Stimulated activated naive CD8-positive, alpha-beta T cell treated with anti-CD3 and anti-CD28 coated beads, Interleukin-15, Interleukin-2, amounts not matched to agents 100 U/mL and 50 U/mL, for 24 hours (primary cell): ENCODE measurements around the gene REM1.
"Not testable (repeated sequence)": the region's sequence is repeated elsewhere in the genome, so short reads cannot be mapped to it uniquely, and the experiment has no call there.

Experiments used
- ATAC-seq: fragments of 150-1000 bp; cut with Tn5 transposase; one replicate; pipeline ENCODE4 v1.10.0; 2021
- DNase-seq: peaks from one replicate; pipeline ENCODE4 v3.0.0; 2021

The REM1 gene

GRCh38 chr20:31485450-31486339, 10.6 kb downstream of the REM1 start:
- ATAC-seq: peak; percentile 40
- DNase-seq: peak; percentile 52

DNA sequence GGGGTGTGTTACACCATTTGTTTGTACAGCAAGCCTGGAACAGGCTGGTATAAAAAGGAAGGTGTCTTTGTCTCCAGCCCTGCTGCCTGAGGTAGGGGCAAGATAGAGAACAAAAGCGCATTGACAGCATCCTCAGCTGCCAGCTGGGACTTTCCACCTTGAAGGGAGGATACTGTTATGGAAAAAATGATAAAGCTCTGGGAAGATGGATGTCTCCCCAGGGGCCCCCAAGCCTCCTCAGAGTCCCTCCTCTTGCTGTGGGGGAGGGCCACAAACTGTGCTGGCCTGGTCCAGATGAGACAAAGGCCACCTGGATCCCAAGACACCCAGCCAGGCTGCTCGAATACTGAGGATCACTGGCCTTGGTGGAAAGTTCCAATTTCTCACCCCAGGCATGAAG, 13.0 kb downstream of the REM1 start:
- no peak for ATAC-seq

GRCh38 chr20:31489152-31489551, 14.1 kb downstream of the REM1 start:
- DNase-seq: no peak
- ATAC-seq: no peak

More for the DNA sequence above, 13.0 kb downstream of the REM1 start:
- DNase-seq: no peak

GRCh38 chr20:31490752-31491151, 15.7 kb downstream of the REM1 start:
- no peak for DNase-seq
- no peak for ATAC-seq

- DNase-seq (no peak), ATAC-seq (no peak)
These were observed 19.0 kb downstream of the REM1 start for GRCh38 chr20:31494131-31494530.

DNA sequence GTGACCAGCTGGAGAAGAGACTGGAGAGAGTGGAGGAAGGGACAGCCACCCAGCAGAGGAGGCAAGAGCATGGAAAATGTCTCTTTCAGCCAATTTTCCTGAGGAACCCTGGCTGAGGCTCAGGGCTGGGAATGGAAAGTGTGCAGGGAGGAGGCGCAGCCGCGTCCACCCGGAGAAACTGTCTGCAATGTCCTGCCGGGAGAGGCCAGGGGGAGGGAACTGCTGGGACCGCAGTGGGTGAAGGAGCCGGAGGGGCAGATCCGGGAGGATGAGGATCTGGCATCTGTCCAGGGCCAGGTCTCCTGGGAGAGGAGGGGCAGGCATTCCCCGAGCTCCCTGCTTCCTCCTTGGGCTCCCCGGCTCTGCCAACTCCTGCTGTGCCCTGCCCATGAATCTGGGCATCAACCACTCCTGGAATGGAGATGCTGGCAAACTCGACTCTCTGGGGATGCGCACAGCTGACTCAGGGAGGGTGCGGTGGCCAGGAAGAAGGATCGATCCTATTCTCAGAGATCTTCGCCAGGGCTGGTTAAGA, 21.7 kb downstream of the REM1 start:
- ATAC-seq (no peak), DNase-seq (no peak)

- ATAC-seq (no peak), DNase-seq (no peak)
These were observed 22.9 kb downstream of the REM1 start for GRCh38 chr20:31497838-31498540.

- DNase-seq (no peak), ATAC-seq (no peak)
These were observed 25.4 kb downstream of the REM1 start for GRCh38 chr20:31500527-31500926.

GRCh38 chr20:31502884-31503673, 28.0 kb downstream of the REM1 start:
- peak; percentile 87 for DNase-seq
- peak; percentile 93 for ATAC-seq

GRCh38 chr20:31505903-31506302, 30.8 kb downstream of the REM1 start:
- no peak for DNase-seq
- ATAC-seq: no peak

GRCh38 chr20:31508517-31509244, 33.6 kb downstream of the REM1 start:
- ATAC-seq (no peak), DNase-seq (no peak)

DNA sequence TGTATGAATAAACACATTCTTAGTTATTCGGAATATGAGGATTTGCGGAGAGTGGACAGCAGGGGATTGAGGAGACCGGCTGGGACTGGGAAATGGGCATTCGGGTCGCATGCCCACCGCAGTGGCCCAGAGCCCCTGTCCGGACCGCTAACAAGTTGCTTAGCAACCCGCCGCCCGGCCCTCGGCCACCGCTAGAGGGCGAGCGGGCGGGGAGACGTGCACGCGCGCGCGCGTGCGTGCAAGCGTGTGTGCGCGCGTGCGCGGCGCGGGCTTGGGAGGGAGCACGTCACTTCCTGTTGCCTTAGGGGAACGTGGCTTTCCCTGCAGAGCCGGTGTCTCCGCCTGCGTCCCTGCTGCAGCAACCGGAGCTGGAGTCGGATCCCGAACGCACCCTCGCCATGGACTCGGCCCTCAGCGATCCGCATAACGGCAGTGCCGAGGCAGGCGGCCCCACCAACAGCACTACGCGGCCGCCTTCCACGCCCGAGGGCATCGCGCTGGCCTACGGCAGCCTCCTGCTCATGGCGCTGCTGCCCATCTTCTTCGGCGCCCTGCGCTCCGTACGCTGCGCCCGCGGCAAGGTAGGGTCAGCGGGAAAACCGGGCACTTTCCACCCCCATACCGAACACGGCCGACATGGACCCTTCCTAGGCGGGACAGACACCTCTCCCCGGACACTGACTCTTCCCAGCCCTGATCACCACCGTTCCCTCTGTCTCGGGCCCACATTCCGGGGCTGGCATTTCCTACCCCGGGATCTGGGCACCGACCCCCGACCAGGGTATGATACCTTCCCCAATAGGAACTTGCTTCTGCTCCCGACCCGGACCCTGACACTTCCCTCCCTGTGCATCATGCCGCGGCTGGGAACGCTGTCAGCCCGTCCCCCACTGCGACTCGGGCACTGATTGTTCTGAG, 39.3 kb downstream of the REM1 start, which contains the start of gene HM13:
TSS of gene HM13 (plus strand) at position 289 of the 918 bp plus-strand sequence. CDS start at position 399, 110 bp downstream.
- ATAC-seq (peak; percentile 79), DNase-seq (peak; percentile 92)

DNA sequence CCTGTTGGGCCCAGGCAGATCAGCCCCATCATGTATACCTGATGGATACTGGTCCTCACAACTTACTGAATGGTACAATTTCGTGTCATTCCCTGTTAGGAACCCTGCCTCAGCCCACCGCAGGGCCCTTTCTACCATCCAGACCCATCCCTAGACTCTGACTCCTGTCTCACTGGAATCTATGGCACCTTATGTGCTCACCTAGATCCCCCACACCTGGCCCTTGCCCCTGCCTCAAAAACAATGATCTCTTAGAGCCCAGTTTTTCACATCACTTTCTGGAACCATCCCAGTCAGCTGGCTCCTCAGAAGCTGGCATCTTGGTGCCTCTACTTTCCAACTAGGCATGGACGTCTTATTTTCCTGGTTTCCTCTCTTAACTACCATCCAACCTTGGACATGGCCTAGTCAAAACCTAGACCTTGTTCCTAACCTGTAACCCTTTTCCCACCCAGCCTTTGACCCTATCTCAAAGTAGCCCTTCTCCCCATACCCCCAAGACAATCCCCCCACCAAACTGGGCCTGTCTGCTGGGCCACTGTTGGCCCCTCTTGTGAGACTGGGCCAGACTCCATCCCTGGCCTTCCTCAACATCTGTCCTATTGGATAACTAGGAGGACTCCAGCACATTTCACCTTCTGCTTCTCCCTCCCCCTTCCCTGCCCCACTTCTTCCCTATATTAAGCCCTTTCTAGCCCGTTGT, 40.1 kb downstream of the REM1 start:
- DNase-seq (no peak), ATAC-seq (no peak)

GRCh38 chr20:31515775-31516107, 40.7 kb downstream of the REM1 start:
- DNase-seq (peak; percentile 15), ATAC-seq (no peak)

GRCh38 chr20:31516166-31516565, 41.1 kb downstream of the REM1 start:
- no peak for DNase-seq

DNA sequence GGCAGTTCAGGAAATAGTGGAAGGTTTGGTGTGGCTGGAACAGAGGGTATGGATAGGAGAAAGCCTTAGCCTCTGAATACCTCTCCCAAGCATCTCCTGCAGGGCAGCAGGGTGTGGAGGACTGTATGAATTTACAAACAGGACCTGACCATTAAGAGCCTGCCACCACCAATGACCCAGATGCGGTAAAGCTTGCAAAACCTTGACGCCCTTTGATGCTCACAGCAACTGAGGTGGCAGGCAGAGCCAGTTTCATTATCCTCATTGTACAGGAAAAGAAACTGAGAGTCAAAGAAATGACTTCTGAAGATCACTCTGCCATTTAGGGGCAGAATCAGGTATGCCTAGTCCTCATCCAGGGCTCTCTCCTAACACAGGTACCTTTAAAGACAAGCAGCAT, 41.6 kb downstream of the REM1 start:
- no peak for ATAC-seq
- no peak for DNase-seq

More at GRCh38 chr20:31516166-31516565, 41.1 kb downstream of the REM1 start:
- no peak for ATAC-seq

DNA sequence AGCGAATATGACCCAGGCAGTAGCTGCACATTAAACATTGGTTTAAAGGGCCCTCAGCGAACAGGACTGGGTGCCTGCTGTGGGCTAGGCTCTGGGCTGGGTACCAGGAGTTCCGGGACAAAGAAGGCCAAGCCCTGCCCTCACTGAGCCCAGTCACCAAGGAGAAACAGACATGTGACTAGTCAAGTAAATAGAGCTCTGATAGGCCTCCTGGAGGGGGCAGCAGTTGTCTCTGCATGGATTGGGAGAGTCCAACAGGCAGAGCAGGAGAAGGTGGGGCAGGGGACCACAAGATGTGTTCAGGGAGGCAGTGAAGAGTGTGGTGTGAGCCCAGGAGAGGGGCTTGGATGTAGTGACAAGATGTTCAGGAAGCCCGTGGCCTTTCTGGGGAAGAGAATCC, 42.3 kb downstream of the REM1 start:
- ATAC-seq (peak; percentile 19), DNase-seq (peak; percentile 9)

- not testable (repeated sequence) for DNase-seq, ATAC-seq
These were observed 46.2 kb downstream of the REM1 start for GRCh38 chr20:31521267-31521666.

DNA sequence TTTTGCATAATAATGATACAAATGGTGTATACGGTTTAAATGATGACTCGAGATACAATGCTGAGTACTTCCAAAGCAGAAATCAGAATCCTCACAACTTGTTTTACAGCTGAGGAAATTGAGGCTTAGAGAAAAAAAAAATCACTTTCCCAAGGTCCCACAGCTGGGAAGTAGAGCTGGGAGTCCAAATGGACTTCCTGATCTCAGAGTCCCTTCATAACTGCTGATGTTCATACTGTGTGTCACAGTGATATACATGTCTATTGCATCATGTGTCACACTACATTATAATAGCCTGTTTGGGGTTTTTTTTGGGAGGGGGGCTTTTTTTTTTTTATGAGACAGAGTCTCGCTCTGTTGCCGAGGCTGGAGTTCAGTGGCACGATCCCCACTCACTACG, 47.6 kb downstream of the REM1 start:
- no peak for ATAC-seq

More for the DNA sequence above, 47.6 kb downstream of the REM1 start:
- no peak for DNase-seq
